K562 (cell line): ENCODE data around the gene PLXND1. TPM values are rescaled to one million over a fixed set of nuclear protein-coding genes. Genes with fewer than 3 reads are reported as not detected.
A peak's percentile ranks its signal among the peaks of the same experiment; 100 is the strongest.

Experiments used
- AFF1 ChIP-seq, 2 experiments: fragments of 450-650 bp; IDR thresholded peaks; 2 replicates each; pipeline ENCODE4 v1.6.1; 2018; ENCODE audit warnings: mild to moderate bottlenecking in 2 of 2, low read depth in 1 of 2; ENCODE audit not compliant: partially characterized antibody in 2 of 2
- CCNT2 ChIP-seq: IDR thresholded peaks from 2 replicates; pipeline ENCODE4 v1.6.1; 2011; ENCODE audit warnings: borderline replicate concordance, low read depth, mild to moderate bottlenecking, moderate library complexity, mixed read lengths, low read length; ENCODE audit not compliant: insufficient read length; ENCODE audit errors: extremely low read depth
- CEBPB ChIP-seq: fragments of 450-650 bp; IDR thresholded peaks from 2 replicates; pipeline ENCODE4 v1.6.1; 2016; ENCODE audit warnings: missing genetic modification characterization, missing compliant biosample characterization
- CUX1 ChIP-seq: fragments of 200-800 bp; sonication (Bioruptor generic); IDR thresholded peaks from 2 replicates; pipeline ENCODE4 v1.6.1; 2016; ENCODE audit warnings: missing genetic modification characterization, missing compliant biosample characterization
- CXXC5 ChIP-seq: fragments of 250-450 bp; sonication (Bioruptor Pico); IDR thresholded peaks from 2 replicates; pipeline ENCODE4 v1.8.0; 2022; ENCODE audit warnings: inconsistent platforms, mild to moderate bottlenecking, moderate library complexity
- DDX20 ChIP-seq: fragments of 450-650 bp; IDR thresholded peaks from 2 replicates; pipeline ENCODE4 v1.6.1; 2016; ENCODE audit warnings: missing genetic modification characterization, low read depth, mild to moderate bottlenecking, missing compliant biosample characterization, moderate library complexity
- E2F3 ChIP-seq: fragments of 250-450 bp; sonication (Bioruptor Pico); IDR thresholded peaks from 2 replicates; pipeline ENCODE4 v1.4.0; 2020; ENCODE audit warnings: mild to moderate bottlenecking
- KAT8 ChIP-seq: fragments of 450-650 bp; IDR thresholded peaks from 2 replicates; pipeline ENCODE4 v1.6.1; 2016; ENCODE audit warnings: low read depth, mild to moderate bottlenecking
- KLF10 ChIP-seq: fragments of 250-450 bp; sonication (Bioruptor Pico); IDR thresholded peaks from 2 replicates; pipeline ENCODE4 v1.6.1; 2021; ENCODE audit warnings: matching md5 sums
- MYC ChIP-seq, 2 experiments: fragments of 250-450 bp in 1 of 2; sonication (Bioruptor Pico) in 1 of 2; IDR thresholded peaks; 2 replicates each; pipeline versions ENCODE4 v1.5.1 to v1.6.1; 2012 to 2021; ENCODE audit warnings: low read depth in 2 of 2, borderline replicate concordance in 1 of 2, improper control_type of control experiment in 1 of 2, low read length in 1 of 2, mild to moderate bottlenecking in 1 of 2, moderate library complexity in 1 of 2
- NCOA1 ChIP-seq: fragments of 450-650 bp; IDR thresholded peaks from 2 replicates; pipeline ENCODE4 v1.6.1; 2016; ENCODE audit warnings: low read depth
- NCOA6 ChIP-seq: fragments of 450-650 bp; IDR thresholded peaks from 2 replicates; pipeline ENCODE4 v1.6.1; 2017; ENCODE audit warnings: mild to moderate bottlenecking
- PCBP1 ChIP-seq: fragments of 200-400 bp; formaldehyde crosslinking; IDR thresholded peaks from 2 replicates; pipeline ENCODE4 v1.6.1; 2018; ENCODE audit warnings: mild to moderate bottlenecking, low read depth, low read length; ENCODE audit not compliant: poor library complexity, severe bottlenecking
- POLR2A ChIP-seq: fragments of 450-650 bp; conservative IDR thresholded peaks from 2 replicates; pipeline ENCODE4 v1.6.1; 2016
- RBM15 ChIP-seq: fragments of 200-400 bp; formaldehyde crosslinking; IDR thresholded peaks from 2 replicates; pipeline ENCODE4 v1.6.1; 2018; ENCODE audit warnings: mild to moderate bottlenecking, low read length, moderate library complexity; ENCODE audit not compliant: insufficient read depth
- SIX5 ChIP-seq, 2 experiments: IDR thresholded peaks; 2 replicates each; pipeline ENCODE4 v1.6.1; 2011; ENCODE audit warnings: low read length in 2 of 2, borderline replicate concordance in 1 of 2, low read depth in 1 of 2, mild to moderate bottlenecking in 1 of 2, moderate library complexity in 1 of 2; ENCODE audit not compliant: insufficient read depth in 1 of 2
- THAP7 ChIP-seq: fragments of 250-450 bp; sonication (Bioruptor Pico); IDR thresholded peaks from 2 replicates; pipeline ENCODE4 v1.5.0; 2021
- ZNF589 ChIP-seq: fragments of 200-800 bp; sonication (Bioruptor generic); IDR thresholded peaks from 2 replicates; pipeline ENCODE4 v1.6.1; 2016; ENCODE audit warnings: low read depth, missing genetic modification characterization, missing compliant biosample characterization
- ZZZ3 ChIP-seq: fragments of 450-650 bp; IDR thresholded peaks from 2 replicates; pipeline ENCODE4 v1.6.1; 2016; ENCODE audit warnings: antibody characterized with exemption, mild to moderate bottlenecking, moderate library complexity
- polyA plus RNA-seq, 8 experiments: library from polyadenylated mRNA; depleted of rRNA in 4 of 8; stranded (reverse) in 5 of 8; unstranded in 3 of 8; fragments of >200 nt; fragmentation: Nextera tagmentation in 2 of 8; fragmentation: Illumina TruSeq in 1 of 8; extraction: Ambion mirVana in 2 of 8; extraction: Trizol in 1 of 8; gene quantifications; 2 replicates each; pipeline versions ENCODE4 v1.2.1 to v1.2.3, GENCODE V29; 2011 to 2014; ENCODE audit warnings: inconsistent platforms in 1 of 8, missing spikeins in 1 of 8
- total RNA-seq, 7 experiments: library from RNA; depleted of rRNA in 6 of 7; stranded (reverse); fragments of >200 nt in 6 of 7; fragmentation: Illumina TruSeq in 2 of 7; extraction: Trizol in 2 of 7; gene quantifications; 2 replicates each; pipeline versions ENCODE4 v1.2.1 to v1.2.3, GENCODE V29; 2011 to 2021; ENCODE audit warnings: low replicate concordance in 1 of 7

PLXND1 gene
- total and polyA plus RNA-seq, 9 of the 15 experiments (the other 6 are each of a cell fraction or from before 2014, with no cell fraction given) = 0.34 to 28.8 (median 14.0) TPM

DNA sequence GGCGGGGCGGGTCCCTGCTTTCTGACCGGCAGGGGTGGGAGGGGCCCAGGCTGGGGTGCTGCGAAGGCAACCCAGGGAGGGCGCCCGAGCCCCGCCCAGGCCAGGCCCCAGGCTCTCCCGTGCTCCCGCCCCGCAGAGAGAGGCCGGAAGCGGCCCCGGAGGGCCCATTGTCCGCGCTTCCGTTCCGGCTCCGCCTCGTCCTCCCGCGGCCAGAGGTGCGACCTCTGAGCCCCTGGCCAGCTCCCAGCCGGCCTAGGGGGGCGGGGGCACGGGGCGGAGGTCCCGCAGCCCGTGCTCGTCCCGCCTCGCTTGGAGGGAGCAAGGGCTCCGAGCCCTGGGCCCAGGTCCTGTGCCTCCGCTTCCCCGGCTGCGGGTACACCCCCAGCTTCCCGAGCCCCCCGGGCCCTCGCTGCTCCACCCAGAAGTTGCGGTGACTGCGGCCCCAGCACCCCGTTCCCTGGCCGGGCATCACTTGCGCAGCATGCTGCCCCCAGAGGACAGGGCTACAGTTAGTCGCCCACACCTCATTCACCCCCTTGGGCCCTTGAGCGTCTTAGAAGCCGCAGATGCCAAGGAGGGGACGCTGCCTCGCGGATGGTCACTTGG is 20.4 kb upstream of the PLXND1 start (continued):
- peak; percentile 13 for TF ChIP-seq PCBP1
- TF ChIP-seq ZZZ3 = no peak
- no peak for TF ChIP-seq RBM15
- no peak for TF ChIP-seq CUX1
- no peak for TF ChIP-seq THAP7 (CRISPR knock-in tag)
- peak; percentile 51 for TF ChIP-seq CXXC5 (CRISPR knock-in tag)
- no peak for TF ChIP-seq MYC (IDR thresholded peaks at IDR 0.05; ENCODE audit: low read depth, low read length)
- no peak for TF ChIP-seq MYC (CRISPR knock-in tag; IDR thresholded peaks at IDR 0.05; ENCODE audit: borderline replicate concordance, low read depth)
- TF ChIP-seq POLR2A = peak; percentile 75
- peak; percentile 26 for TF ChIP-seq CCNT2
- no peak for TF ChIP-seq KAT8
- TF ChIP-seq ZNF589 = no peak
- no peak for TF ChIP-seq DDX20 (tag)
- TF ChIP-seq SIX5 (IDR thresholded peaks at IDR 0.05; ENCODE audit: borderline replicate concordance in 1 of 2, insufficient read depth in 1 of 2, low read depth in 1 of 2, low read length in 2 of 2) = no peak
- no peak for TF ChIP-seq AFF1 (IDR thresholded peaks at IDR 0.05; ENCODE audit: low read depth in 1 of 2, partially characterized antibody in 2 of 2)
- TF ChIP-seq NCOA1 = peak; percentile 65; the same call in 1 of the 2 replicates
- no peak for TF ChIP-seq NCOA6
- TF ChIP-seq CEBPB = no peak
- no peak for TF ChIP-seq KLF10 (CRISPR knock-in tag)
- TF ChIP-seq E2F3 (CRISPR knock-in tag) = no peak
